Posterior cingulate gyrus (tissue), 11 donors: Measurements from ENCODE around the gene RBFOX2.
A peak's percentile ranks its signal among the peaks of the same experiment; 100 is the strongest.
"Not testable (repeated sequence)": the region's sequence is repeated elsewhere in the genome, so short reads cannot be mapped to it uniquely, and the experiment has no call there.

Experiments used
- DNase-seq, 10 donors: peaks; one replicate each; pipeline versions ENCODE4 v3.0.0 to v3.0.0-alpha.2; 2020 to 2021; ENCODE audit warnings: mixed read lengths in 3 of 10
- intact Hi-C: fragments of 100-400 bp; cut with DNase I; formaldehyde crosslinking; loops from one replicate; pipeline ENCODE4 v1.15.1; 2023

RBFOX2 gene

DNA sequence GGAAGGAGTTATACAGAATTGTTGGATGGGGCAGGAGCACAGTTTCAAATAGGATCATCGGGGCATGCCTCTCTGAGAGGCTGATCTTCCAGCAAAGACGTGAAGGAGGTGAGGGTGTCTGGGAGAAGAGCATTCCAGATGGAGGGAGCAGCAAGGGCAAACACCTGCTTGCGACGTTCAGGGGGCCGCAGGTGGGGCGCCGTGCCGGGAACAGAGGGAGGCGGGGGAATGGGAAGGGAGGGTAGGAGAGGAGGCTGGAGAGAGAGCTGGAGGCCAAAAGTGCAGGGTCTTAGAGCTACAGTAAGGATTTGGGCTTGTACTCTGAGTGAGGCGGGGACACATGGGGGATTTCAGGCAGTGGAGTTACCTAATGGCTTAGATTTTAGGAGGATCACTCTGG is 297.3 kb downstream of the RBFOX2 start:
- intact Hi-C loops = no loop called here
- no peak for DNase-seq

DNA sequence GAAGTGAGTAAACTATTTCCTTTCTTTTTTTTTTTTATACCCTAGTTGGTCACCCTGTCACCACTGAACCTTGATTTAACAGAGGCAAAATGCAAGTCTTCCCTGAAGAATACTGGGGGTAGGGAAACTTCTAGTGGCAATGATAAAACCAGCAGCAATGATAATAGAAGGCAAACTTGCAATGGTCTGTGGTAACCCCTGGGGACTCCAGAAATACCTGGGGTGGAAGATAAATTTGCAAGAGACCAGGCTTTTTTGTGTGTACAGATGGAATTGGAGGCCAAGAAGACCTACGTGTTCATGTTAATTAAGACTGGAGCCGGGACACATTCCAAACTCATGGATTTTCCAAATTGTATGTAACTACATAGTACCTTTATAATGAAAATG is 299.3 kb downstream of the RBFOX2 start:
- intact Hi-C loops = no loop called here
- no peak for DNase-seq

DNA sequence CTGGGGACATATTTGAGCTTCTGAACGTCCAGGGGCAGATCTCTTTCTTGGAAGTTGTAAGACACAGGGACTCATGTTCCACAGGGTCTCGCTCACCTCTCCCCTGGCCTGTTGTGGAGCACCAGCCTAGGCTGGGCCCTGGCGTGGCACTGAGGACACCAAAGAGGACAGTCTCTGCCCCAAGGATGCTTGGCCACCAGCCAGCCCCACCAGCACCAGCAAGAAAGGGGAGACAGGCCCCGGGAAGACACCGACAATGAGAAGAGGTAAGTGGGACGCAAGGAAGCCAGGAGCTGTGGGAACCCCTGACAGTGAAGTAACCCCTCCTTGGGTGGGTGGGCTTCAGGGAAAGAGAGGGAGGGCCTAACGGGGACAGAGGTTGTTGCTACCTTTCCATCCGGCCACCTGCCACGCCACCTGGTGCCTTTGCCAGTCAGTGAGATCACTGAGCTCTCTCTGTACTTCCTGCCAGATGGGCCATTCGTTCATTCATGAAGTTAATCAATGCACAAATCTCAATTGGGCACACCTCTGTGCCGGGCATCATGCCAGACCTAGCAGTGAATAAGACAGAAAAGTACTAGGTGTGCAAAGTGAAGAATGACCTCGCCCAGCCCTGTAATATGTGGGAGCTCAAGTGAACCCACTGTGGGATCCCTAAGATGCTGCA is 299.9 kb downstream of the RBFOX2 start:
- intact Hi-C loops = no loop called here
- no peak for DNase-seq

DNA sequence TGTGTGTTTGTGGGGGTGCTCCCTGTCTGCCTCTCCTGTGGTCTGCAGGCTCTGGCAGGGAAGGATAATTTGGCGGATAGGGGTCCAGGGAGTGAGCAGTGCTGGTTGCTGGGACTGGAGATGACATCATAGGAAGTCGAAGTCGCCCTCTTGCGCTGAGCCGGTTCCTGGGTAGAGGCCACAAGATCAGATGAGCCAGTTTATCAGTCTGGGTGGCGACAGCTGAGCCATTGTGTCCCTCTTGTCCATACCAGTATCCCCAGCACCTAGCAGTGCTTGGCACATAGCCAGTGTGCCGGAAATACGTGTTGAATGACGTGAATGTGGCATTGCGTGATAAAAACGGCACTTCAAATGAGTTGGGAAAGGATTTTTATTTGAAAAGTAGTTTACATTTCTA is 301.2 kb downstream of the RBFOX2 start:
- intact Hi-C loops = no loop called here
- no peak for DNase-seq

DNA sequence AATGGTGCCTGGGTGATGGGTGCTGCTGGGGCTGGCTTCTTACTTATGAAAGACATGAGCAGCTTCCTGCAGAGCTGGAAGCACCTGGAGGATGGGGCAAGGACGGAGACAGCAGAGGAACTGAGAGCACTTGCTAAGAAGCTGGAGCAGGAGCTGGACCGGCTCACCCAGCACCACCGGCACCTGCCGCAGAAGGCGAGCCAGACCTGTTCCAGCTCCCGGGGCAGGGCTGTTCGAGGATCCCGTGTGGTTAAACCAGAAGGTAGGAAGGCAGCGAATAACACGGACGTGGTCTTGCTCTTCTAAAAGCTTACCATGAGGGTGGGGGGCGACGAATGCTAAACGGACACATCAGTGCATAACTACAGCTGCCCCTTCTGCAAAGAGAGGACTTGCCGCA is 301.7 kb downstream of the RBFOX2 start:
- intact Hi-C loops = no loop called here
- peak in 1 of 10 donors; percentile 80 for DNase-seq

DNA sequence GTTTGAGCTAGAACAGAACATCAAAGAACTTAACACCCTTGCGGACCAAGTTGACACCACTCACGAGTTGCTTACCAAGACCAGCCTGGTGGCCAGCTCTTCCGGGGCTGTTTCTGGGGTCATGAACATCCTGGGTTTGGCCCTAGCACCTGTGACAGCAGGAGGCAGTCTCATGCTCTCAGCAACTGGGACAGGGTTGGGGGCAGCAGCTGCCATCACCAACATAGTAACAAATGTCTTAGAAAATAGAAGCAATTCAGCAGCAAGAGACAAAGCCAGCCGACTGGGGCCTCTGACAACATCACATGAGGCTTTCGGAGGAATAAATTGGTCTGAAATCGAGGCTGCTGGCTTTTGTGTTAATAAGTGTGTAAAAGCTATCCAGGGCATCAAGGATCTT is 302.2 kb downstream of the RBFOX2 start:
- DNase-seq = peak in 1 of 10 donors; percentile 79
- intact Hi-C loops = no loop called here

DNA sequence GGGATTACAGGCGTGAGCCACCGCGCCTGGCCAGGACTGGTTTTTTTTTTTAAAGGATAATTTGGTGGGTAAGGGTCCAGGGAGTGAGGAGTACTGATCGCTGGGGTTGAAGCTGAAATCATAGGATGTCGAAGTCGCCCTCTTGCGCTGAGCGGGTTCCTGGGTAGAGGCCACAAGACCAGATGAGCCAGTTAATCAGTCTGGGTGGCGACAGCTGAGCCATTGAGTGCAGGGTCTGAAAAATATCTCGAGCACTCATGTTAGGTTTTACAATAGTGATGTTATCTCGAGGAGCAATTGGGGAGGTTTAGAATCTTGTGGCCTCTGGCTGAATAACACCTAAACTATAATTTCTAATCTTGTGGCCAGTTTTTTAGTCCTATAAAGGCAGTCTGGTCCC is 303.1 kb downstream of the RBFOX2 start:
- intact Hi-C loops = no loop called here
- DNase-seq = no peak

DNA sequence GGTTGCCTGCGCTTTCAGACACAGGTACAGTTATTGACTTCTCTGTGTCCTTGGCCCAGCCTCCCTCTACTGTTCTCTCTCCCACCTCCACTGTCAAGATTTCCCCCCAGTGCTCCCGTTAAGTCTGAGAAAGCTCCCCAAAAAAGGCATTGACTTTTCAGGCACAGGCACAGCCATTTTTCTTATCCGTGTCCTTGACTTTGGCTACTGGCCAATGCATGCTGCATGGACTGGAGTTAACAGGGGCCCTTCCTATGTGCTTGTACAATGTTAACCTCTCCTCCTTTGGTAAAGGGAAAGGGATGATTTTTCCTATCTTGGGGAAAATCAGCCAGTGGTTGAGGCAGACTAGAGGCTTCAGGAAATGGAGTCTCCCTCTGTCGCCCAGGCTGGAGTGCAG is 306.7 kb downstream of the RBFOX2 start:
- no peak for DNase-seq
- intact Hi-C loops = no loop called here

DNA sequence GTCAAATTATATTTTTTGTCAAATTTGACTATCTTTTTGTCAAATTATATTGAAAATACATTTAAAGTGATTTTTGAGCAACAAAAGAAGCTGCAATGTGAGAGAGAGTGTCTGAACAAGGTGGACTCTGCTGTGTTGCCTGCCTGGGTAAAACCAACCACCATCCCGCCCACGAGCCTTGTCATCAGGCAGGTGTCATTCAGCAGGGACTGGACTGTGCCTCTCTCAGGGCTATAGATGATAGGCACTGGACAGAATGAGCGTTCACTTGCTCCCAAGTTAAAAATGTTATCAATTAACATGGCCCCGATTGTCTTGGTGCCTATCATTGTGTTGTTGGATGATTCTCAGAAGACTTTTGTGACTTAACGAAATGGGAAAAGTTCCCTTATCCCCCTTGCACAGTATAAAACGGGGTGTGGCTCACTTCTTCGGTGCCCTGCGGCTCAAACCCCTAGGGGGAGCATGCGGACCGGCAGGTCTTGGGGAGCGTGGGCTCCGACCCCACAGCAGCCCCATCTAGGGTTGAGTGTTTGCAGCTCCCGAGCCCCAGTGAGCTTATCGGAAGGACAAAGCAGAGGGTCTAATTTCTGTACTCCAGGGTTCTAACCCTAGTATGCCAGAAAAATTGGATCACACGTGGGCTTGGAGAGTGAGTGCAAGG is 309.3 kb downstream of the RBFOX2 start:
- DNase-seq = no peak
- intact Hi-C loops = no loop called here

DNA sequence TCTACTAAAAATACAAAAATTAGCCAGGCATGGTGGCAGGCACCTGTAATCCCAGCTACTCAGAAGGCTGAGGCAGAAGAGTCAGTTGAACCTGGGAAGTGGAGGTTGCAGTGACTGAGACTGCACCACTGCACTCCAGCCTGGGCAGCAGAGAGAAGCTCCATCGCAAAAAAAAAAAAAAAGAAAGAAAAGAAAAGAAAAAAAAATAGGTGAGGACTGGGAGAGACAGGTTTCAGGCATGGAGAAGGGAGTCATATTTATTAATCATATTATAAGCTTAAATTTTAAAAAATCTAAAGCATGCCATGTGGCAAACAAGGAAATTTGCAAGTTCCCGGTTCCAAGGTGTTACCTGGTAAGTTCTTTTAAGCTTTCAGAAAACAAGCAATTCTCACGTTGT is 311.1 kb downstream of the RBFOX2 start, which contains the start of gene APOL5:
APOL5 (plus strand) TSS at position 301 of the 400 bp plus-strand sequence; CDS start at position 301, 0 bp downstream.
- intact Hi-C loops = no loop called here
- DNase-seq = no peak

DNA sequence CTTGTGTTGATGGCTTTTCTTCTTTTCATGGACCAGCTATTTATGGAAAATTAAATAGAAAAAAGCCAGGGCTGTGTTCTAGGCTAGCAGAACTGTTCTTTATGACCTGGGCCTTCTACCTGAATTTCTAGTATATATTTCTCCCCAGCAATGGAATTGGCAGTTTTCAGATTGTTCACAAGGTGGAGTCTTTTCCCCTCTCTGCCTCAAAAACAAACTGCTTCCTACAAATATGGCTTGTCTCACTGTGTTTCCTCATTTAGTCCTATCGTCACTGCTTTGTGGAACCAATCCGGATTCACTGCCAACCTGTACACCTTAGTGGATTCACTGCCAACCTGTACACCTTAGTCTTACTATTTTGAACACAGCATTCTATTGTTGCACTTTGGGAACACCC is 316.0 kb downstream of the RBFOX2 start:
- intact Hi-C loops = no loop called here
- no peak for DNase-seq

DNA sequence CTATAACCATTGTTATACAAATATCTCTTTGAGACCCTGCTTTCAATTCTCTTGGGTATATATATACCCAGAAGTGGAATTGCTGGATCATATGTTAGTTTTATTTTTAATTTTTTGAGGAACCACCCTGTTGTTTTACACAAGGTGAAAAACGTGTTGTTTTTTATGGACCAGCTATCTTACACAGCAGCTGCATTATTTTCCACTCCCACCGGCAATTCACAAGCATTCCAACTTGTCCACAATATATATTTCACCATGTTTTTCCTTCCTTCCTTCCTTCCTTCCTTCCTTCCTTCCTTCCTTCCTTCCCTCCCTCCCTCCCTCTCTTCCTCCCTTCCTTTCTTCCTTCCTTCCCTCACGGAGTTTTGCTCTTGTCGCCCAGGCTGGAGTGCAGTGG is 317.3 kb downstream of the RBFOX2 start:
- intact Hi-C loops = no loop called here
- no peak for DNase-seq

DNA sequence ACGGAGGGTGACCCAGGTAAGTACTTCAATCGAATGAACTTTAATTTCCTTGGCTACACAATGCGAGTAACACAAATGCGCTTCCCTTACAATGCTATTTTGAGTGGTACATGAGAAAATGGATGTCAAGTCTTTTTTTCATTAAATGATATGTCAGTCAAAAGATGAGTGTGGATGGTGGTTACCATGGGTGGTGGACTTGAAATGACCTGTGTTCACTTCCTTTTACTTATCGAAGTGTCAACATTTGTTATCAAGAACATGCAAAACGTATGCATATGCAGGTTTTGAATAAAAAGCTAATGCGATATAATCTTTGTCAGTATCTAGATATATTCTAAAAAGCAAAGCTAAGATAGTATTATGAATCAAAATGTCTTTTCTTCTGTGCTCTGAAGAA is 319.7 kb downstream of the RBFOX2 start:
- no peak for DNase-seq
- intact Hi-C loops = no loop called here

DNA sequence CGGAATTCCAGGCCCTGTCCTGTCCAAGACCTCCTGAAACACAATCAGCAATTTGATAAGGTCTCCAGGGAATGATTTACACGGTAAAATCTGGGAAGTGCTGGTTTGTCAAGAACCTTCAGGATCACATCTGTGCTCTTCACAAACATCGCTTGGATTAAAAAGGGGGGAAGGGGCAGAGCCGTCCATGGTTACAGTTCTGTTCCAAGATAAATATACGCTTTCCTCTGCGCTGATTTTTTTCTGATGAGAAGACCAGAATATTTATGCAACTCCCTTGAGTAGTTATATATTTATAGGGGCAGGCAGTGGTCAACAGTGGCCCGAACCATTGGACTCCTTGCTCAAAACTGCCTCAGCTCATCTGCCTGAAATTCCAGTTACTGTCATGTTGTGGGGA is 320.2 kb downstream of the RBFOX2 start:
- DNase-seq = no peak
- intact Hi-C loops = no loop called here

DNA sequence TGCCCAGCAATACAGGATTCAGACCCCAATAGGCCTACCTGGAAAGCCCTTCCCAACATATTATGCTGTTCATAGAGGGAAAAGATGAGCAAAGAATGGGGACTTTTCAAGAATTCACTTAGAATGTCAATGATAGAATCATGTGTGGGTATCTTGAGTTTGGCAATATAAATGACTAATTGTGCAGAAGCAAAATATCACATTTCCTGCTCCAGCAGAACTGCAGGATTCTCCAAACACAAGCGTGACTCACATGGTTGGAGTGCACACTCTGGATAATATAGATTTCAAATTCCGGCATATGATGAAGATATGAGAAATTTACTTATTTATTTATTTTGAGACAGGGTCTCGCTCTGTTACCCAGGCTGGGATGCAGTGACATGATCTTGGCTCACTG is 323.5 kb downstream of the RBFOX2 start:
- no peak for DNase-seq
- intact Hi-C loops = no loop called here

DNA sequence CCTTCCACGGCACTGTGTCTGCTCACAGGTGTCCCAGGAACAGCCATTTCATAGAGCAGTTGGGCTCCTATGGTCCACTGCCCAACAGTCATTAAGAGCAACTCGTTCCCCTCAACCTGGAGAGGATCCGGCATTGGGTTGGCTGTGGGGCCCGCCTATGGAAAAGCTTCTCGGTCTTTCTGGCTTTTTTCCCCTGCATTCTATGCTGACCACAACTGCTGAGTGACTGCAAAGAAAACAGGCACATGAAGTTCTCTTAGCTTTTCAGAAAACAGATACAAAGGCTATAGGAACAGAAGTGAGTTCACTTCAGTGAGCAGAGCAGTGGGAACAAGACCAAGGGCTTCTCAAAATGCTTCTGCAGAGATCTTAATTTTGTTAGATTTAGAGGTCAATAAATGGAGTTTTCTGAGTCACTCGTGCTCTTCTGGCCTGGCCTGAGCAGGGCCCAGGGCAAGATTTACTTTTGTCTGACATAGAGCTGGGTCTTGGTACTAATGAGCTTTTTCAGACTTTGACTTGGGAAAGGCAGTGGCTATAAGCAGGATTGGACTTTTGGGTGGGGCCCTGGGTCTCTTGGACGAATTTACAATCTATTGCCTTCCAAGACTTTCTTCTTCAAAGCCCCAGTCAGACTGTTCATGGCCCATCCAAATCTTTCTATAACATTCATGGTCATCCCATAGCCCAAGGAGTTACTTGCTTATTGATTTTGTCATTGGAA is 324.6 kb downstream of the RBFOX2 start:
- no peak for DNase-seq
- intact Hi-C loops = no loop called here

DNA sequence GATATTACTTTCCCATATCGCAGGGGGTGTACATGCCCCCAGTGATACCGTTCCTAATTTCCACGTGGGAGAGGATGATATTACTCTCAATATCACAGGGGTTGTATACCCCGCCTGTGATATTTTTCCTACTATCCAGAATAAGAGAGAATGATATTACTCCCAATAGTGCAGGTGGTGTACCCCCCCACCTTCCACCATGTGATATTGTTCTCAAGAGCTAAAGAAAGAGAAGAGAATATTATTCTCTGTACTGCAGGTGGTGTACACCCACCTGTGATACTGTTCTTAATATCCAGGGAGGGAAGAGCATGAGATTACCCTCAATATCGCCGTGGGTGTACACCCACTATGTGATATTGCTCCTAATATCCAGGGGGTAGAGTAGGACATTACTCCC is 328.8 kb downstream of the RBFOX2 start:
- intact Hi-C loops, DNase-seq: not testable (repeated sequence)

DNA sequence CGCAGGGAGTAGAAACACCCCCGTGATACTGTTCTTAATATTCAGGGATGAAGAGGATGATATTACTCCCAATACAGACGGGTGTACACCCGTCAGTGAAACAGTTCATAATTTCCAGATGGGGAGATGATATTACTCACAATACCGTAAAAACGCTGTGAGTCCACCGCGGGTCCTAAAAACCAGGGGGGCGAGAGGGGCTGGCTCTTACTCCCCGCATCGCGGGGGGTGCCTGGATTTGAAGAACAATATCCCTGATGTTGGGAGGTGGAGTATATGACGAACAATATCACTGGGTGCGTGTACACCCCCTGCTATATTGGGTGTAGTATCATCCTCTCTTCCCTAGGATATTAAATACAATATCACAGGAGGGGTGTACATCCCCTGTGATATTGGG is 331.5 kb downstream of the RBFOX2 start:
- intact Hi-C loops = no loop called here
- no peak for DNase-seq

DNA sequence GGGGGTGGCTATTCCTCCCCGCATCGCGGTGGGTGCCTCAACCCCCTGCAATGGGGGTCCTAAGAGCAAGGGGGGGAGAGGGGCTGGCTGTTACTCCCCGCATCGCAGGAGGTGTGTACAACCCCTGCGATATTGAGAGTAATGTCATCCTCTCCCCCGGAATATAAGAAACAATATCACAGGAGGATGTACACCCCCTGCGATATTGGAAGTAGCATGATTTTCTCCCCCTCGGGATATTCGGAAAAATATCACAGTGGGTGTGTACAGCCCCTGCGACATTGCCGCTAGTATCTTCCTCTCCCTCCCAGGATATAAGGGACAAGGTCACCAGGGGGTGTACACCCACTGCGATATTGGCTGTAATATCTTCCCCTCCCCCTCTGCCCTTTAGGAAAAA is 333.4 kb downstream of the RBFOX2 start:
- intact Hi-C loops = no loop called here
- DNase-seq = no peak

DNA sequence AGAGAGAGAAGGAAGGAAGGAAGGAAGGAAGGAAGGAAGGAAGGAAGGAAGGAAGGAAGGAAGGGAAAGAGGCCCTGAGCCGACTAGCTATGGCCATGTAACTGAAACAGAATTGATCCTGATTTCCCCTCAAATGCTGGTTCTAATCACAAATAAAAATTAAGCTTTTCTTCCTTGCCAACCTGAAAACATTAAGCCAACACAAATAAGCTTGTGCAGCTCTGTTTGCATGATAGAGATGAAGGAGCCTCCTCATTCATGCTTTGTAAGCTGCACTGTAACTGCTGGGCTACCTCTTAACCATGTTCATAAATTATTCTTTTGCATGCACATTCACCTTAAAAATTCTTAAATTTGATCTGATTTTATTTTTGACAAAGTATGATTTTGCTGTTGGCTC is 338.6 kb downstream of the RBFOX2 start:
- intact Hi-C loops = no loop called here
- DNase-seq = no peak

DNA sequence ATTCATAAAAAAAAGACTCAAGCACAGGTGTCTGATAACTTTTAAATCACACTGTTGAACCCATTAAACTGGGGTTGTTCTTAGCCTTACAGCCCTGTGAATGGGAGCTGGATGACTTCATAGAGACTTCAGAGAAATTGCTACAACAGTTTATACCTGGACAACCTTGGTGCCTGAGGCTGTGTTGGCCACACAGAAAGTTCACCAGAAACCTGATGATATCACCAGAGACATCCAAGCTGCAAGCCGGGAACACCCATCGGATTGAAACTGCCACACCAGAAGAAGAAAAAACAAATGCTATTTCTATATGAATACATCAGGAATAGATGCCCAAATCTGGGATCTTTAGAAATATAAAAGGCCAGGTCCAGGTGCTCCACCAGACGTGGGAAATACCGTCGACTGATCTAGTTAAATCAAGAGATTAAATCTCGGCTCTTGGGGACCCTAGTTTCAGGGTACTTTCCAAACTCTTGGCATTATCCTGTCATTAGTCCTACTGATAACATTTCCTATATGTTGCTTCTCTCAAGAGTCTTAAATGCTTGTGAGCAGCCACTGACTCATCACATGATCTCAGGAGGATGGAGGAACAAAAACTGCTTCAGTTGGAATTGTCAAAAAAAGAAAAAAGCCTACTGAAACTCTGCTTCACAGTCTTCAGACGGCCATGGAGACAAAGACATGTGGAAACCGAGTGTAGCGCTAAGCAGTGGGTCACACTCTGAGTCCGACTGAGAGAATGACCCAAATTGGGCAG is 339.5 kb downstream of the RBFOX2 start:
- intact Hi-C loops = no loop called here

More for the DNA sequence above, 339.5 kb downstream of the RBFOX2 start:
- DNase-seq = no peak
